HL-60 (cell line): ENCODE results near the gene TOR2A.

ENCODE experiments used
- CTCF ChIP-seq: IDR thresholded peaks from one replicate; pipeline ENCODE4 v1.5.1; 2011; ENCODE audit warnings: low read length, control low read depth, inconsistent platforms; ENCODE audit not compliant: insufficient read depth
- GABPA ChIP-seq: IDR thresholded peaks from 2 replicates; pipeline ENCODE4 v1.6.1; 2012; ENCODE audit warnings: low read depth
- REST ChIP-seq: IDR thresholded peaks from 2 replicates; pipeline ENCODE4 v1.6.1; 2012; ENCODE audit warnings: low read depth; ENCODE audit not compliant: insufficient replicate concordance

GRCh38 chr9:127703289-127703946, 31.7 kb downstream of the TOR2A start:
- TF ChIP-seq CTCF: no peak
- no peak for TF ChIP-seq GABPA
- no peak for TF ChIP-seq REST
